Omental fat pad (tissue), 4 donors: Measurements from ENCODE around the gene KIAA0319L. TPM values are rescaled to one million over a fixed set of nuclear protein-coding genes. Genes with fewer than 3 reads are reported as not detected.

ENCODE experiments used
- ATAC-seq: fragments of 150-250 bp; one replicate; pipeline ENCODE4 v1.9.1; 2016; ENCODE audit warnings: mild to moderate bottlenecking, moderate library complexity; ENCODE audit not compliant: low FRiP score
- DNase-seq: peaks from one replicate; pipeline ENCODE4 v3.0.0-alpha.2; 2019; ENCODE audit warnings: low spot score
- CTCF ChIP-seq, 3 donors: fragments of 450-650 bp; IDR thresholded peaks; one replicate each; pipeline ENCODE4 v1.5.1; 2016 to 2017; ENCODE audit warnings: antibody characterized with exemption in 3 of 3, mild to moderate bottlenecking in 3 of 3, moderate library complexity in 2 of 3
- total RNA-seq, 4 donors: library from RNA; depleted of rRNA; stranded (reverse); fragments of >200 nt; gene quantifications; one replicate each; pipeline ENCODE4 v1.1.0, GENCODE V29; 2016

The KIAA0319L gene
- total RNA-seq, 4 donors from 2014 or later, result 38.1 to 99.9 (median 44.2) TPM

GRCh38 chr1:35463232-35463631 lies 94.0 kb downstream of the KIAA0319L start:
- TF ChIP-seq CTCF (IDR thresholded peaks at IDR 0.05), result no peak

GRCh38 chr1:35461966-35462651 lies 95.1 kb downstream of the KIAA0319L start:
- no peak for DNase-seq
- no peak for ATAC-seq
- no peak for TF ChIP-seq CTCF (IDR thresholded peaks at IDR 0.05)

More at GRCh38 chr1:35463232-35463631, 94.0 kb downstream of the KIAA0319L start:
- ATAC-seq (no peak), DNase-seq (no peak)

- no peak for TF ChIP-seq CTCF (IDR thresholded peaks at IDR 0.05)
- ATAC-seq, result no peak
- no peak for DNase-seq
These were observed 96.4 kb downstream of the KIAA0319L start for GRCh38 chr1:35460796-35461195.

- peak; percentile 35 for ATAC-seq
- no peak for DNase-seq
- no peak for TF ChIP-seq CTCF (IDR thresholded peaks at IDR 0.05)
These were observed 102.6 kb downstream of the KIAA0319L start for GRCh38 chr1:35454616-35455015.

- TF ChIP-seq CTCF (IDR thresholded peaks at IDR 0.05), result no peak
- no peak for DNase-seq
- ATAC-seq, result no peak
These were observed 103.0 kb downstream of the KIAA0319L start for GRCh38 chr1:35454176-35454575.

GRCh38 chr1:35453031-35453430 lies 104.2 kb downstream of the KIAA0319L start:
- DNase-seq, result no peak
- ATAC-seq, result no peak
- no peak for TF ChIP-seq CTCF (IDR thresholded peaks at IDR 0.05)

- no peak for TF ChIP-seq CTCF (IDR thresholded peaks at IDR 0.05)
- no peak for DNase-seq
- peak; percentile 21 for ATAC-seq
These were observed 105.0 kb downstream of the KIAA0319L start for GRCh38 chr1:35452106-35452774.
